C4-2B (cell line): ENCODE measurements around the gene WDR18.

ENCODE experiments used
- H3K27ac ChIP-seq: fragments of 450-650 bp; 2 replicates; pipeline ENCODE4 v1.5.1; 2017
- ZFX ChIP-seq: fragments of 450-650 bp; IDR thresholded peaks from 2 replicates; pipeline ENCODE4 v1.6.1; 2017
- TF ChIP-seq, protein P1 (sequence below): fragments of 450-650 bp; conservative IDR thresholded peaks from 2 replicates; pipeline ENCODE4 v1.5.1; 2017; ENCODE audit warnings: mild to moderate bottlenecking

Gene WDR18, protein sequence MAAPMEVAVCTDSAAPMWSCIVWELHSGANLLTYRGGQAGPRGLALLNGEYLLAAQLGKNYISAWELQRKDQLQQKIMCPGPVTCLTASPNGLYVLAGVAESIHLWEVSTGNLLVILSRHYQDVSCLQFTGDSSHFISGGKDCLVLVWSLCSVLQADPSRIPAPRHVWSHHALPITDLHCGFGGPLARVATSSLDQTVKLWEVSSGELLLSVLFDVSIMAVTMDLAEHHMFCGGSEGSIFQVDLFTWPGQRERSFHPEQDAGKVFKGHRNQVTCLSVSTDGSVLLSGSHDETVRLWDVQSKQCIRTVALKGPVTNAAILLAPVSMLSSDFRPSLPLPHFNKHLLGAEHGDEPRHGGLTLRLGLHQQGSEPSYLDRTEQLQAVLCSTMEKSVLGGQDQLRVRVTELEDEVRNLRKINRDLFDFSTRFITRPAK

GRCh38 chr19:984165-984967, at the start of gene WDR18:
WDR18 (plus strand) TSS chr19:984345; CDS start chr19:984354, 9 bp downstream.
- TF ChIP-seq ZFX: peak; percentile 43; the same call in 1 of the 2 replicates
- TF ChIP-seq, protein P1, sequence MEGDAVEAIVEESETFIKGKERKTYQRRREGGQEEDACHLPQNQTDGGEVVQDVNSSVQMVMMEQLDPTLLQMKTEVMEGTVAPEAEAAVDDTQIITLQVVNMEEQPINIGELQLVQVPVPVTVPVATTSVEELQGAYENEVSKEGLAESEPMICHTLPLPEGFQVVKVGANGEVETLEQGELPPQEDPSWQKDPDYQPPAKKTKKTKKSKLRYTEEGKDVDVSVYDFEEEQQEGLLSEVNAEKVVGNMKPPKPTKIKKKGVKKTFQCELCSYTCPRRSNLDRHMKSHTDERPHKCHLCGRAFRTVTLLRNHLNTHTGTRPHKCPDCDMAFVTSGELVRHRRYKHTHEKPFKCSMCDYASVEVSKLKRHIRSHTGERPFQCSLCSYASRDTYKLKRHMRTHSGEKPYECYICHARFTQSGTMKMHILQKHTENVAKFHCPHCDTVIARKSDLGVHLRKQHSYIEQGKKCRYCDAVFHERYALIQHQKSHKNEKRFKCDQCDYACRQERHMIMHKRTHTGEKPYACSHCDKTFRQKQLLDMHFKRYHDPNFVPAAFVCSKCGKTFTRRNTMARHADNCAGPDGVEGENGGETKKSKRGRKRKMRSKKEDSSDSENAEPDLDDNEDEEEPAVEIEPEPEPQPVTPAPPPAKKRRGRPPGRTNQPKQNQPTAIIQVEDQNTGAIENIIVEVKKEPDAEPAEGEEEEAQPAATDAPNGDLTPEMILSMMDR: no peak; the same call in 1 of the 2 replicates
- peak within 1 kb of the TSS; percentile 92 for H3K27ac ChIP-seq

GRCh38 chr19:934865-935479, 49.2 kb upstream of the WDR18 start:
- H3K27ac ChIP-seq: peak overlapping the region; percentile 42
- no peak for TF ChIP-seq ZFX
- TF ChIP-seq, protein P1: no peak

DNA sequence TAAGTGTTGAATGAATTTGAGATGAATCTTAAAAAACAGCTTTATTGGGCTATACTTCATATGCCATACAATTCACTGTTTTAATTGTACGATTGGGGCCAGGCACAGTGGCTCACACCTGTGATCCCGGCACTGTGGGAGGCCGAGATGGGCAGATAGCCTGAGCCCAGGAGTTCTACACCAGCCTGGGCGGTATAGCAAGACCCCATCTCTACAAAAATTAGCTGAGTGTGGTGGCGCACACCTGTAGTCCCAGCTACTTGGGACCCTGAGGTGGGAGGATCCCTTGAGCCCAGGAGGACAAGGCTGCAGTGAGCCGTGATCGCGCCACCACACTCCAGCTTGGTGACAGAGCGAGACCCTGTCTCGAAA, 48.0 kb upstream of the WDR18 start:
- TF ChIP-seq ZFX: no peak
- TF ChIP-seq, protein P1: no peak
- H3K27ac ChIP-seq: no peak overlapping the region

- no peak overlapping the region for H3K27ac ChIP-seq
- TF ChIP-seq, protein P1: no peak
- no peak for TF ChIP-seq ZFX
These were observed 46.9 kb upstream of the WDR18 start for GRCh38 chr19:937259-937694.

DNA sequence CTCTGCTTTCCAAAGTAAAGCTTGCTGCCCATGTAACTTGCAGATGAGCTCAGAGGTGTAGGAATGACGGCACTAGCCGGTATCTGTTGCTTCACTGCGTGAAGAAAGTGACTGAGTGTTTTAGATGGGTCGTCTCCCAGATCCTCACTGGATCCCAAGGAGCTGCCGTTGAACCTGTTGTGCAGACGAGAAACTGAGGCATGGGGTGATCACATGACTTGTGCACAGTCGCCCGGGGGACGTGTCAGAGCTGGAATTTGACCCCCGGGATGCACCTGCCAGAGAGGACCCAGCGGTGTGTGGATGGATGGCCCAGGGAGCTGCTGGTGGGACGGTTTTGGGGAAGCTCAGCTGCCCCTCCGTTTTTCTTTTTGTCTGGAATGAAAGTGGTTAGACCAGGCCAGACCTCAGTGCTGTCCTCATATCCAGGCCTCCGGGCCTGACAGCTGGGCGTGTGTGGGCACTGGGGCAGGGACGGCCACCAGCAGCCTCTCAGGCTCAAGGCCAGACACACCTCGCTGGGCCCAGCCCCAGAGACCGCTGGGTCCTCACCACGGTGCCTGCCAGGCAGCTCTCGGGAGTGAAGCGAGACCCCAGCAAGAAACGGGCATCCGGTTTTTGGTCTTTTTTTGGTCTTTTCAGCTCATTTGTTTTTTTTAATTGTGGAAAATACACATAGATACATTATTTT, 45.8 kb upstream of the WDR18 start:
- TF ChIP-seq, protein P1: no peak
- TF ChIP-seq ZFX: no peak
- no peak overlapping the region for H3K27ac ChIP-seq

GRCh38 chr19:939439-939838, 44.7 kb upstream of the WDR18 start:
- TF ChIP-seq, protein P1: no peak
- no peak for TF ChIP-seq ZFX
- H3K27ac ChIP-seq: no peak overlapping the region
